RKO (cell line): ENCODE measurements around the gene GINS1.
"Not testable (repeated sequence)": the region's sequence is repeated elsewhere in the genome, so short reads cannot be mapped to it uniquely, and the experiment has no call there.

ENCODE experiments used
- DNase-seq: peaks from one replicate; pipeline ENCODE4 v3.0.0-alpha.2; 2016; ENCODE audit warnings: low spot score

The GINS1 gene

GRCh38 chr20:25454153-25454900 is 46.9 kb downstream of the GINS1 start:
- DNase-seq, result no peak

DNA sequence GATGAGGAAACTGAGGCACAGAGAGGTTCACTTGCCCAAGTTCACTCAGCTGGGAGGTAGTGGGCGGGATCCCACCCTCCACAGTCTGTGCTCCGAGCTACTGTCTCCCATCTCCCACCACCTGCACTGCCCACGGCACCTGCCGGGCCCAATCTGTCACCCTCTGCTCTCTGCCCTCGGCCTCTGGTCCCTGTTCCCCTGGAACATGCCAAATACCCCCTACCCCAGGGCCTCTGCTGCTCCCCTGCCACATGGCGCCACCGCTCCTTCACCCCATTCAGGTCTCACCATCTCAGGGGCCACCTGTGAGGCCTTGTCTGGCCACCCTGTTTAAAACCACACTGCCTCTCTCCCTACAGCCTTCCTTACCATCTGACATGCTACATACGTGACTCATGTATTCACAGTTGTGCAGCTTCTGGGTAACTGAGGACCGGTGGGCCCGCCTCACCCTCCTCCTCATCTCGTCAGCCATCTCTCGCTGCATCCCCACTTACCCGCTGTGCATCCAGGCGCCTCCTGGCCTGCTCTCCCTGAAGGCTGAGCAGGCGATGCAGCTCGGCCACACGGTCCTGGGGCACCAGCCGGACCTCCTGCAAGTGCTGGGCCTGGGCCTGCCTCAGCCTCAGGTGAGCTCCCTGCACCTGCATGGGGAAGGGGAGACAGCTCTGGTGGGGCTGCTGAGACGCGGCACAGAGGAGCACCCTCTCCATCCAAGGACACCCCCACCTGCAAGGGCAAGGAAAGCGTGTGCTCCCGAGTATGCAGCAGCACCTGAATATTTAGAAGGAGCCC is 50.6 kb downstream of the GINS1 start:
- DNase-seq, result no peak

DNA sequence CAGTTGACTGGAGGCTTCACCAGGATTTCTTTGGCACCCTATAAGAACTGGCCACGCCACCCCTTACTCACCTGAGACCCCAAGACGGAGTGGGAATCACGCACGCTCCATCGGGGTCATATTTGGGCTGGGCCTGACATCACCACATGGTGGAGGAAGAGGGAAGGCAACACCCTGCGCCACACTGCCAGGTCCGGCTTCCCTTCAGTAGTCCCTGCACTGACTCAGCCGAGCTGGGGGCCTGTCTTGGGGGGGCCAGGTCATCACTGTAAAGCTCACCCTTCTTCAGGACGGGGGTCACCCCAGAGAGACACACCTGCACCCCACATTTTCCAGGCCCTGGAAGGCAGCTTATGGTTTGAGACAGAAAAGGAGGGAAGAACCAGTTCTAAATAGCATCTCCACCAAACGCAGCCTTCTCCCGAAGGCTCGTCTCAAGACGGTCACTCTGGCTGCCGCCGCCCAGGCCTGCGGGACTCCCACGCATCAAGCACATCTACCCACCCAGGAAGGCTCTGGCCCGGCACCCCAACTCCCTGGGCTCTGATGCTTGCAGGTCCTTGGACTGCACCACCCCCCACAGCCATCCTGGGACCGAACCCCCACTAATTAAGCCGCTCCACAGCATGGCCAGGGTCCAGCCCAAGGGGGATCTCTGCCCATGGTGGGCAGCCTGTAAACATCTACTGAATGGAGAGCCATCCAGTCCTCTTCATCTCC is 51.8 kb downstream of the GINS1 start:
- DNase-seq, result no peak

- no peak for DNase-seq
Measured at GRCh38 chr20:25459916-25460535, 52.6 kb downstream of the GINS1 start.

GRCh38 chr20:25460566-25461280 is 53.2 kb downstream of the GINS1 start:
- DNase-seq, result no peak

- DNase-seq, result no peak
Measured at GRCh38 chr20:25461281-25461650, 53.8 kb downstream of the GINS1 start.

- no peak for DNase-seq
Measured at GRCh38 chr20:25461786-25462545, 54.5 kb downstream of the GINS1 start.

GRCh38 chr20:25464501-25465242 is 57.2 kb downstream of the GINS1 start:
- no peak for DNase-seq

- DNase-seq, result no peak
Measured at GRCh38 chr20:25465243-25466135, 58.0 kb downstream of the GINS1 start.

DNA sequence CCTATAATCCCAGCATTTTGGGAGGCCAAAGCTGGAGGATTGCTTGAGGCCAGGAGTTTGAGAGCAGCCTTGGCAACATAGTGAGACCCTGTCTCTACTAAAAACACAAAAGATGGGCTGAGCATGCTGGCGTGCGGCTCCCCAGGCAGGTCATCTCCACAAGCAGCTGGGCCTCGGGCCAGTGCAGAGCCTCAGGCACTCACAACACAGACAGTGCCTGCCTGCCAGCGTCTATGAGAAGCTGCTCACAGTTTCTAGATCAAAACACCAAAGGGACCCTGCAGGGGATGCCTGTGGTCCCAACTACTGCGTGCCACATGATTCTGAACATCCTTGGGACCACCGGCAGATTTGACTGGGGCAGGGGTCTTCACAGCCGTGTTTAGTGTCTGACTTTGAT is 59.4 kb downstream of the GINS1 start:
- DNase-seq, result no peak

DNA sequence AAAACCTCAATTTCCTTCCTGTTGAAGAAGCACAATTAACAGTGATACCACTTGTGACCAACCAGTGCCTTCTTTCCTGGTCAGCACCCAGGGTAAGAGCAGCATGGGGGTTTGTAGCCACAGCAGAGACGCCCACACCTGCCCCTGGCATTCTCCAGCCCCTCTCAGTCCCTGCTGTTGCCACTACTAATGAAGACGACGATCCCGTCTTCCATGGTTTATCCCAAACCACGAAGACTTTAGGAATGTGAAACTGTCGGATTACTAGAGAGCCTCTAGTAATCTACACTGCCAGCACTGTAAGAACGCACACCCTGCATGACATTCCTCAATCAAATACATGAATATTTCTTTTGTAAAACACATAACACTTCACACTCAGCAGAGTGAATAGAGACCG is 60.0 kb downstream of the GINS1 start:
- DNase-seq, result no peak

DNA sequence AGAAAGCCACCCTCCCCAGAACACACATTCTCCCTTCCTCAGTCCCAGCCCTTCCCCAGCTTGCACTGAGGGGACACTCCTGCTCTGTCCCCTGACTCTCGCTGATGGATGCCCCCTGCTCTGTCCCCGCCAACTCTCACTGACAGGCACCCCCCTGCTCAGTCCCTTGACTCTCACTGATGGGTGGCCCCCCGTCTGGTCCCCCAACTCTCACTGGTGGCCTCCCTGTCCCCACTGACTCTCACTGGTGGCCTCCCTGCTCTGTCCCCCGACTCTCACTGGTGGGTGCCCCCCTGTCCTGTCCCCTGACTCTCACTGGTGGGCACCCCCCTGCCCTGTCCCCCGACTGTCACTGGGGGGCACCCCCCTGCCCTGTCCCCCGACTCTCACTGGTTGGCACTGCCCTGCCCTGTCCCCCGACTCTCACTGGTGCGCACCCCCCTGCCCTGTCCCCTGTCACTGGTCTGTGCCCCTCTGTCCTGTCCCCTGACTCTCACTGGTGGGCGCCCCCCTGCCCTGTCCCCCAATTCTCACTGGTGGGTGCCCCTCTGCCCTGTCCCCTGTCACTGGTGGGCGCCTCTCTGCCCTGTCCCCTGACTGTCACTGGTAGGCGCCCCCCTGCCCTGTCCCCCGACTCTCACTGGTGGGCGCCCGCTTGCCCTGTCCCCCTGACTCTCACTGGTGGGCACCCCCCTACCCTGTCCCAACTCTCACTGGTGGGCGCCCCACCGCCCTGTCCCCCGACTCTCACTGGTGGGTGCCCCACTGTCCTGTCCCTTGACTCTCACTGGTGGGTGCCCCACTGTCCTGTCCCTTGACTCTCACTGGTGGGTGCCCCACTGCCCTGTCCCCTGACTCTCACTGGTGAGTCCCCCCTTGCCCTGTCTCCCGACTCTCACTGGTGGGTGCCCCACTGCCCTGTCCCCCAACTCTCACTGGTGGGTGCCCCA is 60.9 kb downstream of the GINS1 start:
- no peak for DNase-seq

- DNase-seq, result no peak
Measured at GRCh38 chr20:25469558-25469957, 62.1 kb downstream of the GINS1 start.

- DNase-seq, result peak; percentile 28
Measured at GRCh38 chr20:25470045-25470444, 62.6 kb downstream of the GINS1 start.

DNA sequence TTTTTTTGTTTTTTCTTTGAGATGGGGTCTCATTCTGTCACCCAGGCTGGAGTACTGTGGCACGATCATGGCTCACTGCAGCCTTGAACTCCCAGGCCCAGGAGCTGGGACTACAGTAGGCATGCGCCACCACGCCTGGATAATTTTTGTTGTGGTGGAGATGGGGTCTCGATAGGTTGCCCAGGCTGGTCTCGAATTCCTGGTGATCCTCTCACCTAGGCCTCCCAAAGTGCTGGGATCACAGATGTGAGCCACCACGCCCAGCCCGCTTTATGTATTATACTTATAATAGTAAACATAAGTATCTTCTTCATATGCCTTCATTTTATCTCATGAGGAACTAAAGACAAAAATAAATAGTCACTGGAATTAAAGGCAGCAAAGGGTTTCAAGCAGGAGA is 63.5 kb downstream of the GINS1 start:
- DNase-seq, result no peak

DNA sequence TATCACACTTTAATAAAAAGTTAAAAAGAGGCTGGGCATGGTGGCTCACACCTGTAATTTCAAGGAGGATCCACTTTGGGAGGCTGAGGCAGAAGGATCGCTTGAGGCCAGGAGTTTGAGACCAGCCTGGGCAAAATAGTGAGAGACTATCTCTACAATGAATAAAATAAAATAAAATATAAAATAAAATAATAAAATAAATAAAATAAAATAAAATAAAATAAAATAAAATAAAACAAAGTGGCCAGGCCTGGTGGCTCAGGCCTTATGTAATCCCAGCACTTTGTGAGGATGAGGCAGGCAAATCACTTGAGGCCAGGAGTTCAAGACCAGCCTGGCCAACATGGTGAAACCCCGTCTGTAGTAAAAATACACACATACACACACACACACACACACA is 65.8 kb downstream of the GINS1 start:
- DNase-seq, result not testable (repeated sequence)

DNA sequence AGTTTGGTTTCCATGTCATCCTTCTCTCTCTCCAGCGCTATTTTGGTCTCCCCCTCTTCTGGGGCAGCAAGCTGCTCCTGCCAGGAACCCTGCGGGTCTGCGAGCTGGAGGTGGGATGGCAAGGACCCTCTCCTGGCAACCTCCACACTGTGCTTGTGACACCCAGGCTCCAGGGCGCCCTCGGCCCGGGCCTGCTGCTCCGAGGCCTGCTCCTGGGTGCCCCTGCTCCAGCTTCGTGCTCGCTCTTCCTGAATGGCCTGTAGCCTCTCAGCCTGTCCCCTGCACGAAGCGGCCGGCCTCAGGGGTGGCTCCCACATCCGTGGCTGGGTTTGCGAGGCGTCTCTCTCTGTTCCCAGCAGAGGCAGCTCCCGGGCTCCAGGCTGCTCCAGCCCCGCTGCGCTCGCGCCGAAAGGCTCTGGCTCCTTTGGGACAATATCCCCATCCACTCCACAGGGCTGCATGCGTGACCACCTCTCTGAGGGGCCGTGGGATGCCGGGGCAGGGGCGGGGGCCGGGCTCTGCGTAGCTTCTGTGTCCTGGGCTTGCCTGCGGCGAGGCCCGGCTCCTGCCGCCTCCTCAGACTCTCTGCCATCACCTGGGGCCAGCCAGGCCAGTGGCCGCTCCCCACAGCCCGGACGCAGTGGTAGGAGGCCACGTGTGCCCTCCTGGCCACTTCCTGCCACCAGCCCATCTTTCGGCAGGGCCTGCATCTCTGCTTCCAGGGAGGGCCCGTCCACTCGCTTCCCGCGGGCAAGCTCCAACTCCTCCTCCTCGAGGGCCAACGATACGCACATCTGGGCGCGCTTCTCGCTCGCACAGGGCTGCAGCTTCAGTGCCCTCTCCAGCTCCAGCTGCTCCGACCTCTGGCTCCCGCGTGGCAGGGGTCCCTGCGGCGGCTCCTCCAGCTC is 68.9 kb downstream of the GINS1 start:
- DNase-seq, result no peak
